WI38 (cell line): ENCODE results near the gene LRMDA.

Experiments
- H3K4me3 ChIP-seq: 2 replicates; pipeline ENCODE4 v1.5.1; 2011; ENCODE audit warnings: low read depth, mild to moderate bottlenecking, control low read depth, low read length
- TF ChIP-seq, protein P1 (sequence below): IDR thresholded peaks from 2 replicates; pipeline ENCODE4 v1.5.1; 2012; ENCODE audit warnings: low read depth, mild to moderate bottlenecking, control low read depth, low read length

The LRMDA gene

DNA sequence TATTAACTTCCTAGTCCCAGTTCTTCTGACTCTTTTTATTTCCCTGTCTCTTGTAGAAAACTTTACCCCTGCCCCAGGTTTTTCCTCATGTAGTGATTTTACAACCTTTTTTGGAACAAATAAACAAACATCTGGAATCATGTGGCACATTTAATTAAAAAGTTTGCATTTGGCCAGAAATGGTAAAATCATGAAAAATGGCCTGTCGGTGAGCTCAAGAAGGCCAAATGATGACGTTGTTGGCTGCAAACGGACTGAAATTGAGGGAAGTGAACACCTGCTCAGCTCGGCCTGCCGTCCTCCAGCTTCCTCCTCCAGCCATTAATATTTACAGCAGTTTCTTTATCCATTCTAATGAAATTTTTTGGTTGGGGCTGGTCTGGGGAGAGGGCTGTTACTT, 902.8 kb downstream of the LRMDA start:
- no peak overlapping the region for H3K4me3 ChIP-seq
- TF ChIP-seq, protein P1, sequence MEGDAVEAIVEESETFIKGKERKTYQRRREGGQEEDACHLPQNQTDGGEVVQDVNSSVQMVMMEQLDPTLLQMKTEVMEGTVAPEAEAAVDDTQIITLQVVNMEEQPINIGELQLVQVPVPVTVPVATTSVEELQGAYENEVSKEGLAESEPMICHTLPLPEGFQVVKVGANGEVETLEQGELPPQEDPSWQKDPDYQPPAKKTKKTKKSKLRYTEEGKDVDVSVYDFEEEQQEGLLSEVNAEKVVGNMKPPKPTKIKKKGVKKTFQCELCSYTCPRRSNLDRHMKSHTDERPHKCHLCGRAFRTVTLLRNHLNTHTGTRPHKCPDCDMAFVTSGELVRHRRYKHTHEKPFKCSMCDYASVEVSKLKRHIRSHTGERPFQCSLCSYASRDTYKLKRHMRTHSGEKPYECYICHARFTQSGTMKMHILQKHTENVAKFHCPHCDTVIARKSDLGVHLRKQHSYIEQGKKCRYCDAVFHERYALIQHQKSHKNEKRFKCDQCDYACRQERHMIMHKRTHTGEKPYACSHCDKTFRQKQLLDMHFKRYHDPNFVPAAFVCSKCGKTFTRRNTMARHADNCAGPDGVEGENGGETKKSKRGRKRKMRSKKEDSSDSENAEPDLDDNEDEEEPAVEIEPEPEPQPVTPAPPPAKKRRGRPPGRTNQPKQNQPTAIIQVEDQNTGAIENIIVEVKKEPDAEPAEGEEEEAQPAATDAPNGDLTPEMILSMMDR: no peak

DNA sequence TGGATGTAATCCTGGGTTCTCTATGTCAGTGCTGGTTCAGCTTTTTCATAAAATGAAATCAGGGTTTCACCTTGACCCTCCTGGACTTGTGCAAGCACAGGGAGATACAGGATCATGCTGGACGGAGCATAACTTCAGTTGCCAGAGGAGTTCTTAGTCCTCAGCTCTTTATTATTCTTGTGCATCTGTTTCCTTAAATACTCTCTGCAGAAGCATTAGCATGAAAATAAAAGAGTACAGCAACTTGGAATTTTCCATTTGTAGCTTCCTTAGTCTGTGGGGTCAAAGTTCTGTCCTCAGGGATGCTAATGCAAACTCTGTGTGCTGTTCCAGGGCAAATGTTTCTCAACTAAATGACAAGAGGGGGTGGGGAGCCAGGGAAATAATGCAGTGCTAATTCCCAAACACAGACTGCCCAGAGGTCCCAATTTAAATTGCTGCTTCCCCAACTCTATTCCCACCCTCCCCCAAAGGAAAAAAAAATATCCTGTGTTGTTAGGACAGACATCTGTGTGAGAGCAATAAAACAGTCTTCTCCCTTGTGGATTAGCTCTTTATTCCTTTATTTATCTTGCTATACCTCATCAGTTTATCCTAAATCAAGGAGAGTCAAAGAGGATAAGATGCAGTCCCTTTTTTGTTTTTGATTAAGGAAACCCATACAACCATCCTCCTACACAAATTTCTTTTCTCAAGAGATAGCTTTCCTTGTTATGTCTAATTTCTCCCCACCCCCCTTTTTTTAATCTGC, 905.0 kb downstream of the LRMDA start:
- H3K4me3 ChIP-seq: no peak overlapping the region
- TF ChIP-seq, protein P1: no peak

DNA sequence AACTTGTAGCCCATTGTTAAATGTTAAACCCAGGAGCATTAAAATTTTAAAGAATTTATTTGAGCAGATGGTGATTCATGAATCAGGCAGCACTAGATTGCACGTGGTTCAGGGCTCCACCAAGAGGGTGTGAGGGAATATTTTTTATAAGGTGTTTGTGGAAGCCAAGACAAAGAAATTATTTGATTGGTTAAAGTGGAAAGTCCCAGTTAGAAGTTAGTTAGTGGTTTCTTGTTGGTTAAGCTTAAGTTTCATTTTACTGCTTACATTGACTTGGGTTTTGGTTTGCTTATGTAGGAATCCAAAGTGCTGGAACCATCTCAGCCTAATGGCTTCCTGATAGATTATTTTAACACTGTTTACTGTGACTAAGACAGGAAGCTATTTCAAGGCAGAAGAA, 906.2 kb downstream of the LRMDA start:
- TF ChIP-seq, protein P1: no peak
- no peak overlapping the region for H3K4me3 ChIP-seq

DNA sequence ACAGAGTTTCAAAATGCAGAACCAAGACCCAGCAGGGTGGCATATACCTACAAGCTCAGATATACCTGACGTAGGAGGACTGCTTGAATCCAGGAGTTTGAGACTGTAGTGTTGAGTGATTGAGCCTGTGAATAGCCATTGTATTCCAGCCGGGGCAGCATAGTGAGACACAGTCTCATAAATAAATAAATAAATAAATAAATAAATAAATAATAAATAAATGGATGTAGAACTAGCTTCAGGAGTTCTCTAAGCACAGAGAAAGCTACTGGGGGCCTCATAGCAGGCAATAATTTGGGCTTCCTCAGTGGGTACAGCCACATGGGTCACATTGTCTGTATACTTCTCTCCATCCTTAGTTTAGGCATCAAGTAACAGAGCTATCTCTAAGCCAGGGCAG, 906.8 kb downstream of the LRMDA start:
- no peak overlapping the region for H3K4me3 ChIP-seq
- TF ChIP-seq, protein P1: no peak

DNA sequence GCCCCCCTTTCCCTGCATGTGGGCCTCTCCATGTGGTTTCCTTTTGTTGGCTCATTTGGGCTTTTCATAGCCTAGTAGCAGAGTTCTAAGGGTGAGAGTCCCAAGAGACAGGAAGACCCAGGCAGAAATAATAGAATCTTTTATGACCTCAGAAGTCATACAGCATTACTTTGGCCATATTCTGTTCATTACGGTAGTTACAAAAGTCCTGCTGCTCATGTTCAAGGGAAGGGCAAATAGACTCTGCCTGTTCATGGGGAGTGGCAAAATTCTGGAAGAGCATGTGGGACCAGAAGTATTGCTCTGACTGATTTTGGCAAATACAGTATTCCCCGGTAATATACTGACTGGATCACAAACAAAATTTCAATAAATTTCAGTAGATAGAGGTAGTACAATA, 910.3 kb downstream of the LRMDA start:
- no peak overlapping the region for H3K4me3 ChIP-seq
- TF ChIP-seq, protein P1: no peak

DNA sequence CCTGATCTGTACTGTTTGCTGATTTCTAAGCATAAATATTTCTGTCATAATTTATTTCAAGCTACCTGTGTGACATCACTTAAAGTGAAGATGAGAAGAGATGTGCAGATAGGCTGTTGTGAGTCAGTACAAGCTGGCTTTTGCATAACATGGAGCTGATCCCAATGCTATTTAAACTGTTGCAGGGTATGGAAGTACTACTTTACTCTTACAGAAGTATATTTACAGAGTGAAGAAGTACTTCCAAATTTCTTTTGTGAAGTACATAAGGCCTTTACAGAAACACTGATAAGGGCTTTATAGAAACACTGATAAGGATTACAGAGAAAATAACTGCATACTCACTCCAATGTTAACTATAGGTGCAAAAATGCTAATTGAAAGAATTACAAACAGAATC, 911.6 kb downstream of the LRMDA start:
- TF ChIP-seq, protein P1: no peak
- H3K4me3 ChIP-seq: no peak overlapping the region

DNA sequence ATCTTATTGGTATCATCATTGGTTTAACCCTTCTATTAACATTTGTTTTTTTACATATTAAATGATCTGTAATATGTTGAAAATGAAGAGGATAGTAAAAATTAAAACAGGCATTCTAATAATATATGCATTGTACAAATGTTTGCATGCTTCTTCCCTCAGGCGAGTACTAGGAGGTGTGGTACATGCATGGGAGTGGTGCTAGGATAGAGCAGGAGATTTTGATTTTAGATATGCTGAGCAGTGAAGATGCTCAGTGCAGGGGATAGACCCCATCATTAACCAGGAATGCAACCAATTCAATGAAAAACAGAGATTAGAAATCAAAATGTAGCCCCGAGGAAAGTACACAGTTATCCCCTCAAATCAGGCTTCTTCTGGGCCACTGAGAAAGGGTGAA, 916.4 kb downstream of the LRMDA start:
- no peak overlapping the region for H3K4me3 ChIP-seq
- TF ChIP-seq, protein P1: no peak
